Activated CD8-positive, alpha-beta memory T cell treated with anti-CD3 and anti-CD28 coated beads for 48 hours (primary cell): ENCODE measurements around the gene TRIM28.
"Not testable (repeated sequence)": the region's sequence is repeated elsewhere in the genome, so short reads cannot be mapped to it uniquely, and the experiment has no call there.

Source experiments
- DNase-seq, 3 experiments: peaks; one replicate each; pipeline ENCODE4 v3.0.0-alpha.2; 2020; ENCODE audit warnings: low read depth in 2 of 3, low spot score in 2 of 3

TRIM28 gene

DNA sequence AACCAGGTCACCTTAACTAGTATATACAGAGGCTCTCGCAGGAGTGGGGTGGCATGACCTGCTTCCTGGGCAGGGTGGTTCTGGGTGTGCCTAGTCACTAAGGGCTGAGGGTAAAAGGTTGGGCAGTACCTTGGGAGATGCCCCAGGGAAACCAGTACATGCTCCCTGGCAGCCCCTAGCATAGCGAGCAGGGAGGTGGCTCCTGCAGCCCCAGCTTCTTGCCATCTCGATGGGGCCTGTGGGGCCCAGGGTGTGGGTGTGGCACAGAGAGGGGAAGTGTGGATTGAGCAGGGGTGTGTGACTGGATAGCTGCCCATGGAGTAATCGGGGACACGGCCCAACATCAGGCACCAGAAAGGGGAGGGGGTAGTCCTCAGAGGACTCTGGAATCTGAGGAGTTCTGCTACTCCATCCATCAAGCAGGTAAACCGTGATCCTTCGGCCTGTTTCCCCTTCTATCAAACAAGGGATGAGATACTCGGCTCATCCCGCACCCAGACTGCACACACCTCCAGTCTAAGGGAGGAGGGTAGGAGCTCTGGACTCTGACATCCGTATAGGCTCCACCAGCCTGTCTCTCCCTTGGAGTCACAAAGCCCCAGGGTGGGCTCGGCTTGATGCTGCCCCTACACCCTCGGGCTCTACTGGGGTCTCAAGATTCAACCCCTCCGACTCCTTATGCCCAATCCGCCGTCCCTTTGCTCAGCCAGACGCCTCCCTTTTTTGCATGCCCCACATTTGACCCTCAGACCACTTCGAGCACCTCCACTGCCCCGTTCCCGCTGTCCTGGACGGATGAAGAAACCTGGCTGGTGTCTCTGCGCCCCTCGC, 25.4 kb upstream of the TRIM28 start:
- no peak for DNase-seq

DNA sequence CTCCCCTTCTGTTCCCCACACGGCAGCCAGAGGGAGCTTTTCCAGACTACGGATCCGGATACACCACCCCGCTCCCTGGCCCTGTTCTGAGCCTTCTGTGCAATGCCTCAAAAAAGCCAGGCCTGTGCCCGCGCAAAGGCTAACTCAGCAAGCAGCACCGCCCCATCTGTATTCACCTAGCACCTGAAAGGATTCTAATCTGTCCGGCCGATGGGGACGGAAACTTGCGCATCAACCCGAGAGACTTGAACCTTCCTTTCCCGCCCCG, 24.8 kb upstream of the TRIM28 start:
- peak in 1 of 3 experiments; percentile 41 for DNase-seq

DNA sequence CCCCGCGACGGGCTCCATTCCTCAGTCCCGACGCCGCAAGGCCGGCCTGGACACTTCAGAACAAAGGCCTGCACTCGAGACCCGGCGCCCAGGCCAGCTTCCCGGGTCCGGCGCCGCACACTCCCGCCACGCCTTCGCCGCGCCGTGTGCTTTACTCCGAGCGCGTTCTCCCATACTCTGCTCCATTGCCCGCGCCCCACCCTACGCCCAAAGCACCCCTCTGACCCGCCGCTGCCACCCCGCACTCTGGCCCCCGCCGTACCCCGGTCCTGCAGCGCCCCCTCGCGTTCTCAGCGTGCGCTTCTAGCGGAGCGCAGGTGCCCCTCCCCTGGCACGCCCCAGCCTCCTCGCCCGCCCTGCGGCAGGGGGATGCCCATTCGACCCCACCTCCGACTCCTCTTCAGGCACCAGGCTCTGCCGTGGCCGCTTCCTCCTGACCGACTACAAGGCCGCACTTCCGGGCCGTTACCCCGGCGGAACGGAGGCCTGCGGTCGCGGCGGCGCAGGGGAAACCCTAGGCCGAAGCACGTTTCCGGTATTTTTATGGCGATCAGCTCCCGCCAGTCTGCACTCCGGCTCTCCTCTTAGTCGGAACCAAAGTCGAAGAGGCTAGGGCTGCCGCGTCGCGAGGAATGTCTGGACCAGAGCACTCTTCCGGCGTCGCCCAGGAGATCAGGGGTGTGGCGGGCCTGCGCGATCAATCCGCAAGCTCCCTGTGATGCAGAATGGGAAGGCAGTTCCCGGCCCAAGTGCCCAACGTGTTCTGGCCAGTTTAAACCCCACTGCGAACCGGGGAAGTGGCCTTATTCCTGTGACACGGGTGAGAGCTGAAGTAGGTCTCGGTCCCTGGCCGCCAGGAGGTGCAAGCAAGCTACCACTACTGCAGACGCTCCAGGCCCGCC, 24.3 kb upstream of the TRIM28 start, which contains the start of gene ZBTB45:
Gene ZBTB45, minus strand, starts transcription at position 456 of the 902 bp plus-strand sequence. CDS start 2,137 bp downstream, outside the sequence.
- peak; percentile 91 to 93 (median 91) for DNase-seq

DNA sequence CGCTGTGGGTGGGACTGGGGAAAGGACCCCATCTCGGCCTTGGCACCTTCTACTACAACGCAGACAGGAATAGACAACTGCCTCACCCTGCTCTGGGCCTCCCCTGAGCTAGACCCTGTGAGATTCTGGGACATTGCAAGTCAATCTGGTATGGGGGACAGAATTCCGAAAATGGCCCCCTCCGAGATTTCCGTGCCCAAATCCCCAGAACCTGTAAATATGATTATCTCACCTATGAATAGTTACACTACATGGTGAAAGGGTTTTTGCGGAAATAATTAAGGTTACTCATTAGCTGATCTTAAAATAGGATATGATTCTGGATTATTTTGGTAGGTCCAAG, 23.6 kb upstream of the TRIM28 start:
- no peak for DNase-seq

DNA sequence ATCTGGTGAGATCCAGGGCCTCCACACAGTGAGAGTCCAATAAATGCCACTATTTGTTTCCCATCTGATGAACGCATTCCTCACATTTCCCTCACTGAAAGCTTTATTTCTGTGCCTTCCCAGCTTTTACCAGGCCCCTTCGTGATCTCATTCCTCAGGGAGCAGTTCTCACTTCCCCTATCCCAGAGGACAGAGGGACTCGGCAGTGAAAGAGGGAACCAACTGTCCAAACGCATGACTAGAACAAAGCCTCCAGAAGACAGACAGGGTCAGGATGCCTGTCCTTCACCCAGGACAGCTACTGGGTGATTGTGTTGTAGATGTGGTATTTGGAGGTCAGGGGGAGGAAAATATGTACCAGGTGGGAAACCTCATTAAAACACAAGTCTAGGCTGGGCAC, 22.2 kb upstream of the TRIM28 start:
- no peak for DNase-seq

DNA sequence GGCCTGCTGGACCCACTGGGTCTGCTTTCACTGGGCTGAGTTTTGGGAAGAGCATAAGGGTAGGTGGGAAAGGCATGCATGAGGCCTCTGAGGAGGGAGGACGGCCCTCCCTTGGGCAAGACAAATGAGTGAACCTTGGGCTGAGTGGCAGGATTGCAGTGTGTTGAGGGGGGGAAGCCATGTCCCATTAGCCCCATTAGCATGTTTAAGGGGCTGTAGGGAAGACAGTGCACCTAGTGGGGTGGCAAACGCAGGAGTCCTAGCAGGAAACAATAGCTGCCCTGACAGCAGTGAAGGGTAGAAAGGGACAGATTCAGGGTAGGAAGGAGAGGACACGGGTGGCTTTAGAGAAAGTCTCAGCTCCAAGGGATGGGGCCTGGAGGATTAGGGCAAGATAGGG, 21.2 kb upstream of the TRIM28 start:
- no peak for DNase-seq

DNA sequence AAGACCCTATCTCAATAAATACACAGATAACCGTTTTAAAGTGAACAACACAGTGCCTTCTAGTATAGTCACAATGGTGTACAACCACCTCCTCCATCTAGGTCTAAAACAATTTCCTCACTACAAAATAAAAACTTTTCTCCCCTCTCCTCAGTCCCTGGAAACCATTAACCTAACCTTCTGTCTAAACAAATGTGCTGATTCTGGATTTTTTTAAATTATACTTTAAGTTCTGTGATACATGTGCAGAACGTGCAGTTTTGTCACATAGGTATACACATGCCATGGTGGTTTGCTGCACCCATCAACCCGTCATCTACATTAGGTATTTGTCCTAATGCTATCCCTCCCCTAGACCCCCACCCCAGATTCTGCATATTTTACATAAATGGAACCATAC, 14.5 kb upstream of the TRIM28 start:
- no peak for DNase-seq

DNA sequence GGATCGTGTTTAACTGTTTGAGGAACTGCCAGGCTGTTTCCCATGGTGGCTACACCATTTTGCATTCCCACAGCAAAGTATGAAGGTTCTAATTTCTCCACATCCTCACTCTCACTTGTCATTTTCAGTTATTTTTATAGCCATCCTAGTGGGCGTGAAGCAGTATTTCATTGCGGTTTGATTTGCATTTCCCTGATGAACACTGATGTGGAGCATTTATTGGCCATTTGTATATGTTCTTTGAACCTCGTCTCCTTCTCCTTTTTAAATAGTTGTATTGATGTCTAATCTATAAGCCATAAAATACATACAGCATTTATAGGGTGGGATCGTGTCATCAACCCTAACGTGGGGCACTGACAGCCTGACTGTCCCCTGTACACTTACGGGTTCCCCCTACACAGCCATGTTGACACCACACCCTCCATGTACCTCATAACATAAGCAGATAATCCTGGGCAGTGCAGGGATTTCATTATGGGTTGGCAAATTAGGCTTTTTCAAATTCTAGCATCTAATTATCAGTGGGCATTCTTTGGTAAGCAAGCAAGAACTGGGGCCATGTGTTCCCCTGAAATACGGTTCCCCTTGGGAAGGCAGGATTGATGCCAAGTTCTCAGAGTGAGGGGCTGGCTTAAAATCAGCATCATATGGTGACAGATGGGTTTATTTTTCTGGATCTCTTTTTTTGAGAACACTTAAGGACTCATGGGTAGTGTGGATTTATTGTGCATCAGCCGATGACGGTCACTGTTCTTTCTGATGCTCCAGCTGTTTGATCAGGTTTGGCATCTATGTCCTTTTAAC, 12.6 kb upstream of the TRIM28 start:
- DNase-seq = no peak

DNA sequence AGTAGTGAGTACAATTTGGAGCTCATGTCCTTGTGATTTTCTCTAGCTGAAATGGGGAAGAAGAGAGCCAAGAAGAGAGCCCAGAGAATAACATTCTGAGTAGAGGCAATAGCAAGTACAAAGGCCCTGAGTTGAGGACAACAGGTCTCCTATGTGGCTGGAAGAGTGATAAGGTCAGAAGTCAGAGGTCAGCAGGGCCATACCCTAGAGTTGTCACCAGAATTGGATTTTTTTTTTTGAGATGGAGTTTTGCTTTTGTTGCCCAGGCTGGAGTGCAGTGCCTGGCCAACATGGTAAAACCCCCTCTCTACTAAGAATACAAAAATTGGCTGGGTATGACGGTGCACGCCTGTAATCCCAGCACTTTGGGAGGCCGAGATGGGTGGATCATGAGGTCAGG, 8.0 kb upstream of the TRIM28 start:
- DNase-seq = no peak

DNA sequence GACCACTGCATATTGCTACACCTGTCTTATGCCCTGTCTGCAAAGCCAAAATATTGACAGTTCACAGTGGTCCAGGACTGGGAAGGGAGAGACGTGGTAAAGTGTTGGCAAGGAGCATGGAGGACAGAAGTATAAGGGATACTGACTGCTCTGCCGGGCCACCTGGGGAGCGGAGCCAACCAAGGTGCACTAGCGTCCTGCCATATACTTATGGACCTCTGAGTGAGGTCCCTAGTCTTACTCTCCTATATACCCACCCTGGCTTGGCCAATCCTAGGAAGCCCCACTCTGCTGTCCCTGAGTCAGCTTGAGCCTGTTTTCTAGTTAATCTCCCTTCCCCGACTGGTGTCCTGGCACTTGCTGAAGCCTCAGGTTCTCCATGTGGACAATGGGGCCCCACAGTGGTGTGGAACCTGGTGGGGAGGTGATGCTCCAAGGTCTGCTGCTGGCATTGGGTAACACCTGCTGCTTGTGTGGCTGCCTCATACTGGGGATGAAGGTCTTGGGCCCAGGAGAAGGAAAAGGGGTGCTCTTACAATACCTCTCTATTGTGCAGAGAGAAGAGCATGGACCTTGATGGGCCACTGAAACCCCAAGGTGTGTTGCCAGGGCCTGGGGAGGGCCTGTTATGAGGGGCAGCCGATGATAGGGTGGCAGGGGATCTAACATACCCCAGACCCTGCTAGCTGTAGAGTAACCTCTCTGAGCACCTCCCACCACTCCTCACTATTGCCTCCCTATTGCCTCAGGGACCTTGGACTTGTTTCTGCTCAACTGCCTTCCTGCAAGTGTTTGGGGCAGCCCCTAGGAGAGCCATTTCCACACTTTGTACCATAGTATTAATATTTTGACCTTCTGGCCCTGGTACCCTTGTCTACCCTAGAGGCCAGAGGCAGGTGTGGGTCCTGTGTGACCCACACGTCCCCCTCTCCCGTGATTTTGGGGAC, 6.7 kb upstream of the TRIM28 start:
- DNase-seq = no peak

DNA sequence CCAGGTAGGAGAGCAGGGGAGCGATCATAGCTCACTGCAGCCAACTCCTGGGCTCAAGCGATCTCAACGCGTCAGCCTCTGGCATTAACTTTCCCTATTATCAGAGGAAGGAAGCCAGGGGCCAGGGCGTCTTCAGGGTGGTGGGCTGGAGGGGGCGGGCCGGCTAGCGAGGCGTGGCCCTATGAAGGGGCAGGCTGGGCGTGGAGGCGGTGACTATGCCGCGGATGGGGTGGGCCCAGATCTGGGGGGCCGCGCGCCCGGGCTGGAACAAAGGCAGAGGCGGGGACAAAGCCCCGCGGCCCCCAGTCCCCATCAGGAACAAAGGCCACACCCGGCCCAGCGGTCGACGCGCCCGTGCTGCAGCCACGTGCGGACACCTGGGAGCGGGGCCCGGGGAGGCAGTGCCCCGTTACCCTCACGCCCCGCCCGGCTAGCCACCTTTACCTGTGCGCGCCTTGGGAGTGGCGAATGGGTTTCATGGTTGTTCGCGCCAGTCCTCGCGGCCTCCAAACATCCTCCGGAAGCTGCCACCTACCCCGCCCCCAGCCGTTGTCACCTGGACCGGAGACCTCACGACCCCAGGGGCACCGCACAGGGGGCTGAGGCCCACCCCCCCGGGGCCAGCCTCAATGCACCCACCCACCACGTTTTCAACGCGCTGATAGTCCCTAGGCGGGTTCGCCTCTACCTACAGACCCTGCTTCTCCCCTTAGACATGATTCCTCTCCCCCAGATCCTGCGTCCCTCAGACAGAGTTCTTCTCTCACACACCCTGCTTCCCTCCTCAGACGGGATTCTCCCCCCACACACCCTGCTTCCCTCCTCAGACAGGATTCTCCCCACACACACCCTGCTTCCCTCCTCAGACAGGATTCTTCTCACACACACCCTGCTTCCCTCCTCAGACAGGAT, 5.4 kb upstream of the TRIM28 start:
- peak in 1 of 3 experiments; percentile 20 for DNase-seq

DNA sequence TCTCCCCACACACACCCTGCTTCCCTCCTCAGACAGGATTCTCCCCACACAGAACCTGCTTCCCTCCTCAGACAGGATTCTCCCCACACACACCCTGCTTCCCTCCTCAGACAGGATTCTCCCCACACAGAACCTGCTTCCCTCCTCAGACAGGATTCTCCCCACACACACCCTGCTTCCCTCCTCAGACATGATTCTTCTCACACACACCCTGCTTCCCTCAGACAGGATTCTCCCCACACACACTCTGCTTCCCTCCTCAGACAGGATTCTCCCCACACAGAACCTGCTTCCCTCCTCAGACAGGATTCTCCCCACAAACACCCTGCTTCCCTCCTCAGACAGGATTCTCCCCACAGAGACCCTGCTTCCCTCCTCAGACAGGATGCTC, 4.7 kb upstream of the TRIM28 start:
- DNase-seq = not testable (repeated sequence)

DNA sequence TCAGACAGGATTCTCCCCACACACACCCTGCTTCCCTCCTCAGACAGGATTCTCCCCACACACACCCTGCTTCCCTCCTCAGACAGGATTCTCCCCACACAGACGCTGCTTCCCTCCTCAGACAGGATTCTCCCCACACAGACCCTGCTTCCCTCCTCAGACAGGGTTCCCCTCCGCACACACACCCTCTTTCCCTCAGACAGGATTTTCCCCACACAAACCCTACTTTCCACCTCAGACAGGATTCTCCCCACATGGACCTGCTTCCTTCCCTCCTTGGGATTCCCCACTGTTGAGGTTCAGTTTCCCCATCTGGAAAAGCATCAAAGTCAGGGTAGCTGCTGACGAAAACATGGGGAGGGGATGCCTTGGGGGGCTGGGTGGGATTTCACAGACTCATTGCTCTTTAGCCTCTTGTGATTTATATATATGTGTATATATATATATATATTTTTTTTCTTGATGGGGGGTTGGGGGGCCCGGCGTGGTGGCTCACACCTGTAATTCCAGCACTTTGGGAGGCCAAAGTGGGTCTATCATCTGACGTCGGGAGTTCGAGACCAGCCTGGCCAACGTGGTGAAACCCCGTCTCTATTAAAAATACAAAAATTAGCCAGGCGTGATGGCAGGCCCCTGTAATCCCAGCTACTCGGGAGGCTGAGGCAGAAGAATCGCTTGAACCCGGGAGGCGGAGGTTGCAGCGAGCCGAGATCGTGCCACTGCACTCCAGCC, 1.1 kb upstream of the TRIM28 start:
- DNase-seq = not testable (repeated sequence)

DNA sequence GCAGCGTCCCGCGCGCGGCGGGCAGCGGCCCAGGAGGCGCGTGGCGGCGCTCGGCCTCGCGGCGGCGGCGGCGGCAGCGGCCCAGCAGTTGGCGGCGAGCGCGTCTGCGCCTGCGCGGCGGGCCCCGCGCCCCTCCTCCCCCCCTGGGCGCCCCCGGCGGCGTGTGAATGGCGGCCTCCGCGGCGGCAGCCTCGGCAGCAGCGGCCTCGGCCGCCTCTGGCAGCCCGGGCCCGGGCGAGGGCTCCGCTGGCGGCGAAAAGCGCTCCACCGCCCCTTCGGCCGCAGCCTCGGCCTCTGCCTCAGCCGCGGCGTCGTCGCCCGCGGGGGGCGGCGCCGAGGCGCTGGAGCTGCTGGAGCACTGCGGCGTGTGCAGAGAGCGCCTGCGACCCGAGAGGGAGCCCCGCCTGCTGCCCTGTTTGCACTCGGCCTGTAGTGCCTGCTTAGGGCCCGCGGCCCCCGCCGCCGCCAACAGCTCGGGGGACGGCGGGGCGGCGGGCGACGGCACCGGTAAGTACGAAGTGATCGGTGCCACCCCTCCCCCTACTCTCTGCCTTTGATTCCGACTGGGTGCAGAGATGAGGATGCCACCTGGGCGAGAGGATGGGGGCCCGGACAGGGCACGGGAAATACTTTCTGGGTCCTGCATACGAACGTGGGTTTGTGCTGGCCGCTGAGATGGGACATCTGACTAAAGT, 874 bp downstream of the TRIM28 start:
- no peak for DNase-seq

DNA sequence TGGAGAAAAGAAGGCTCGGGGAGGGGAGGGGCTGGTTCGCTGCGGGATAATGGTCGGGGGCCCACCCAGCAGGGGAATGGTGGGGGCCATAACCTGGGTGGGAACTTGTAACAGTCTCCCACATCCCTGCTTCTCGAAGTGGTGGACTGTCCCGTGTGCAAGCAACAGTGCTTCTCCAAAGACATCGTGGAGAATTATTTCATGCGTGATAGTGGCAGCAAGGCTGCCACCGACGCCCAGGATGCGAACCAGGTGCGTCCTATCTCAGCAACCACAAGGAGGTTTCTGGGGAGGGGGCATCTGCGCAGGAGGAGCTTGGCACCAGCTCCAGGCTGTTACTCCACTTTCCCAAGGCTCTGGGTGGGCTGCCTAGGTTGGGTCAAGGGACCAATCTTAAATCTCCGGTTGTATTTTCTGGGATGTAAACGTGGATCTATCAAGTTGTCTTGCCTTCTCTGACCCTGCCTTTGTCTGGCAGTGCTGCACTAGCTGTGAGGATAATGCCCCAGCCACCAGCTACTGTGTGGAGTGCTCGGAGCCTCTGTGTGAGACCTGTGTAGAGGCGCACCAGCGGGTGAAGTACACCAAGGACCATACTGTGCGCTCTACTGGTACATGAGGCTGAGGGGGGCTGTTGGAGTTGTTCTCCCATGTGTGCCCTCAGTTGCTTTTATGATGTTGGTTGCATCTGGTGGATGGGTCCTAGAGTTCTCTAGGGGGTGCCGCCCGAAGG, 1.6 kb downstream of the TRIM28 start:
- no peak for DNase-seq

DNA sequence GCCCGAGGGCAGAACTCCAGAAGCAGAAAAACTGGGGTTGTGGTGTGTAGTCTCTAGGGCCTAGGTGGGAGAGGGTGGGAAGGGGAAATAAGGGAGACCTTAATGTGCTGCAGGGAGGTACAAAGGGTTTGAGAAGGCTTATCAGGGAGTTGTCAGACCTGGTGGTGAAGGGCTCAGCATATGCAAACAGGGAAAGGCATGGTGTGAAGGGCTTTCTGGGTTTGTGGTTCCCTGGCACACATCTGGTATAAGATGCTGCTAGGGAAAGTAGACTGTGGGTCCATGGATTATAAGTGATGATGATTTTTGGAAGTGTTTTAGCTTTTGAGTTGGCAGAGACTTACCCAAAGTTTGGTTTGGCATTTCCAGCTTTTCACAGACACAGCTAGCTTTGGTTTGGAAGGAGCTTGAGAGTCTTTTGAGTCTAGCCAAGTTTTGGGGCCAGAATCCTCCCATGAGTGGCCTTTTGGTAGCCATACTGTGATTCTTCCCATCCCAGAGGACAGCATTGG, 2.2 kb downstream of the TRIM28 start:
- DNase-seq = no peak
